ENCODE measurements around the gene GRK5. TPM values are rescaled to one million over a fixed set of nuclear protein-coding genes. Genes with fewer than 3 reads are reported as not detected.

The GRK5 gene
- total and polyA plus RNA-seq, 12 donors = 9.3 to 96.4 (median 21.5) TPM

DNA sequence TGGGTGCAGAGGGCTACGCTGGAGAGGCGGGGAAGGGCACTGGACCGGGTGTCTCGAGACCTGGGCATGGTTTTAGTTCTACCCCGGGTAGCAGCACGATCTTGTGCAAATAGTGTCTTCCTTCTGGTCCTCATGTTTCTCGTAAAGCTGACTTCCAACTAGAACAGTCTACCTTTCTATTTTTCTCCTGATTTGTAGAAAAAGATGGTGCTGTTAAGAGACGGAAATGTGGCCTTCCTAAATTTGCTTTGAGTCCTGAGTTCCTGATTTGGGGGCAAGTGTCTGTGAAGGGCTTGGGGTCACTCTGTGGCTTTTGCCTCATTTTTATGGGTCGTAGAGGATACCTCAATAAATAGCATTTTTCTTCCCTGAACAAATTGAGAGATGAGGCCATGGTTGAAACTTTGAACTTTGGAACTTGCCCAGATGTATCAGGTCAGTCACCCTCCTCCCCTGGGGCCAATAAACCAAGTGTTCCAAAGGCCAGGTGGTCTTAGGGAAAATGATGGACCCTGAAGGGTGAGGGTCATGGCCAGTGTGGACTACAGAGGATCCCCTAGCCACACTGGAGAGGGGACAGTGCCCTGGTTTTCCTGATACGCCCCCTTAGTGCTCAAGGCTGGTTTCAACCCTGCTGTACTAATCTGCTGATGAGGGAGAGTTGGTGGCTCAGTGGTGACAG, 45.2 kb downstream of the GRK5 start:
- Histone ChIP-seq H3K4me3 (no peak overlapping the region), H3K27ac (peak overlapping the region; percentile 42 to 94 (median 79)), H3K27me3 (no peaks in the 10 kb centered on the region), H3K4me1 (replicated peaks in 1 of 2) (peaks cover 31 to 62% of the 10 kb centered on the region in 2 donors), H3K9me3 (replicated peaks in 1 of 3) (no peaks in the 10 kb centered on the region), H3K36me3 (replicated peaks in 1 of 2) (no peaks in the 10 kb centered on the region)
- intact Hi-C loops (cut with DNase I) = no loop called here
- TF ChIP-seq POLR2A (IDR thresholded peaks at IDR 0.05) = no peak
- no peak for TF ChIP-seq CTCF (IDR thresholded peaks at IDR 0.05)
- no peak for DNase-seq
- 85 to 96% (median 91%) methylated on average over 10 of the region's 10 CpGs for WGBS, 4 donors

GRCh38 chr10:119253433-119254174, 46.2 kb downstream of the GRK5 start:
- Histone ChIP-seq H3K27ac (peak overlapping the region; percentile 63 to 94 (median 85)), H3K9me3 (replicated peaks in 1 of 3) (no peaks in the 10 kb centered on the region), H3K4me1 (replicated peaks in 1 of 2) (peaks cover 31 to 62% of the 10 kb centered on the region in 2 donors), H3K27me3 (no peaks in the 10 kb centered on the region), H3K4me3 (no peak overlapping the region), H3K36me3 (replicated peaks in 1 of 2) (no peaks in the 10 kb centered on the region)
- peak; percentile 63 to 90 (median 86) for DNase-seq
- 52 to 57% (median 55%) methylated on average over 9 to 16 of the region's 16 CpGs for WGBS, 4 donors
- peak in 1 of 6 experiments; percentile 28 for TF ChIP-seq CTCF (IDR thresholded peaks at IDR 0.05)
- peak in 1 of 2 donors; percentile 50 for TF ChIP-seq POLR2A (IDR thresholded peaks at IDR 0.05)
- intact Hi-C loops (cut with DNase I) = no loop called here

- no peaks in the 10 kb centered on the region for H3K36me3 ChIP-seq (replicated peaks in 1 of 2)
- no peaks in the 10 kb centered on the region for H3K9me3 ChIP-seq (replicated peaks in 1 of 3)
- H3K27me3 ChIP-seq = no peaks in the 10 kb centered on the region
- WGBS, 4 donors = 64 to 84% (median 78%) methylated on average over 3 of the region's 3 CpGs
- no peak for DNase-seq
- TF ChIP-seq CTCF (IDR thresholded peaks at IDR 0.05) (no peak), POLR2A (IDR thresholded peaks at IDR 0.05) (no peak)
- intact Hi-C loops (cut with DNase I) = no loop called here
- peak overlapping the region; percentile 63 to 94 (median 85) for H3K27ac ChIP-seq
- H3K4me3 ChIP-seq = no peak overlapping the region
- H3K4me1 ChIP-seq (replicated peaks in 1 of 2) = peaks cover 31 to 62% of the 10 kb centered on the region in 2 donors
These were observed 47.0 kb downstream of the GRK5 start for GRCh38 chr10:119254335-119254734.

- H3K4me1 ChIP-seq (replicated peaks in 1 of 2) = peaks cover 19 to 48% of the 10 kb centered on the region in 2 donors
These were observed 48.7 kb downstream of the GRK5 start for GRCh38 chr10:119256030-119256429.

More at GRCh38 chr10:119256030-119256429, 48.7 kb downstream of the GRK5 start:
- Histone ChIP-seq H3K9me3 (replicated peaks in 1 of 3) (no peaks in the 10 kb centered on the region), H3K4me3 (no peak overlapping the region), H3K27ac (peak overlapping the region in 2 of 5 donors; percentile 85 to 94), H3K27me3 (no peaks in the 10 kb centered on the region), H3K36me3 (replicated peaks in 1 of 2) (no peaks in the 10 kb centered on the region)
- 86 to 95% (median 93%) methylated on average over 5 to 8 of the region's 8 CpGs for WGBS, 4 donors
- TF ChIP-seq POLR2A (IDR thresholded peaks at IDR 0.05) = no peak
- TF ChIP-seq CTCF (IDR thresholded peaks at IDR 0.05) = no peak
- intact Hi-C loops (cut with DNase I) = no loop called here
- DNase-seq = no peak
